Ectodermal cell (in vitro differentiated cells): ENCODE measurements around the gene ABTB2.

Source experiments
- H3K27ac ChIP-seq: 2 replicates; pipeline ENCODE4 v1.7.0; 2013; ENCODE audit warnings: mild to moderate bottlenecking, low read depth, low read length; ENCODE audit not compliant: insufficient read depth, poor library complexity, severe bottlenecking
- H3K27me3 ChIP-seq: 2 replicates; pipeline ENCODE4 v1.7.0; 2013; ENCODE audit warnings: mild to moderate bottlenecking, low read length; ENCODE audit not compliant: insufficient read depth, control insufficient read depth, poor library complexity, severe bottlenecking
- H3K36me3 ChIP-seq: one replicate; pipeline ENCODE4 v1.7.0; 2013; ENCODE audit warnings: low read length; ENCODE audit not compliant: control insufficient read depth, insufficient read depth
- H3K4me1 ChIP-seq: one replicate; pipeline ENCODE4 v1.7.0; 2013; ENCODE audit warnings: low read length; ENCODE audit not compliant: control insufficient read depth, insufficient read depth
- H3K4me3 ChIP-seq: 2 replicates; pipeline ENCODE4 v1.7.0; 2013; ENCODE audit warnings: low read depth, low read length, control low read depth; ENCODE audit not compliant: insufficient read depth
- H3K9me3 ChIP-seq: 2 replicates; pipeline ENCODE4 v1.7.0; 2013; ENCODE audit warnings: mild to moderate bottlenecking, low read length, moderate library complexity; ENCODE audit not compliant: control insufficient read depth
- WGBS, 2 experiments: methylation state at CpG; one replicate each; pipeline ENCODE4 v1.1.7; 2013; ENCODE audit warnings: missing lambda C conversion rate in 2 of 2; 5-methylcytosine and 5-hydroxymethylcytosine counted together

The ABTB2 gene

DNA sequence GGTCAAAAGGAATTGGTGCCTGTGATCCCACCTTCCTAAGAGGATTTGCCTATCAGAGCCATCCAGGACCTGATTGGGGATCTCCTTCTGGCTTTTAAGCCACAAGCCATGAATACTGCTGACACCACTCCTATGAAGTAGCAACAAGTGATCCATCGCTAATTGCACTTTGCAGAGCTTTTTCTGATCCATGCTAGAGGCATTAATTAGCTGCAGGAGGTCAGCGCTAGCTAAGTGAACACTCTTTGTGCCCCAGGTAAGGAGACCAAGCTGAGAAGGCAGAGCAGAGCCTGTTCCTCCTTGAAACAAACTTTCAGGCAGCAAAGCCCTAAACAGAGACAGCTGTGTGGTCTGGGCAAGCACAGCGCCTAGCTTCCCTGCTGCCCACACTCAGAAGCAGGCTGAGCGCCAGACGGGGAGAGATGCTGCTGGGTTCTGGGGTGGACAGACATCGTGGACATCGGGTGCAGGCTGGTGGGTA, 122.2 kb downstream of the ABTB2 start:
- H3K4me1 ChIP-seq, result peaks cover 19% of the 10 kb centered on the region
- no peaks in the 10 kb centered on the region for H3K9me3 ChIP-seq
- 78 to 81% methylated on average over 7 of the region's 7 CpGs for WGBS, 2 experiments
- no peak overlapping the region for H3K27ac ChIP-seq
- H3K36me3 ChIP-seq, result no peaks in the 10 kb centered on the region
- no peak overlapping the region for H3K4me3 ChIP-seq
- H3K27me3 ChIP-seq, result no peaks in the 10 kb centered on the region

DNA sequence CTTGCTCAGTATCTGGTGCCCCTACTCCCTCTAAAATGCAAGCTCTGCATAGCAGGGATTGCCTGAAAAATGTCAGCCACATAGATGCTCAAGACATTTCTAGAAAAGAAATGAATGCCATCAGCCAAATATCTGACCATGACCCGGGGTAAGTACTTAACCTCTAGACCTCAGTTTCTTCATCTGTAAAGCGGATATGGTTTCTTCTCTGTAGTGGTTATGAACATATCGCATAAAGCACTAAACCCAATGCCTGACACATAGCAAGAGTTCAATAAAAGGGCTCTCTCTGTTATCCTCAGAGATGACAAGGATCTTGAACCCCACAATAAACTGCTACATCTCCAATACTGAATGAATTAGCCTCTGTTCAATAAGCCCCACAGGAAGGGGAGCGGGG, 122.6 kb downstream of the ABTB2 start:
- no peak overlapping the region for H3K4me3 ChIP-seq
- 83 to 91% methylated on average over 3 to 4 of the region's 4 CpGs for WGBS, 2 experiments

DNA sequence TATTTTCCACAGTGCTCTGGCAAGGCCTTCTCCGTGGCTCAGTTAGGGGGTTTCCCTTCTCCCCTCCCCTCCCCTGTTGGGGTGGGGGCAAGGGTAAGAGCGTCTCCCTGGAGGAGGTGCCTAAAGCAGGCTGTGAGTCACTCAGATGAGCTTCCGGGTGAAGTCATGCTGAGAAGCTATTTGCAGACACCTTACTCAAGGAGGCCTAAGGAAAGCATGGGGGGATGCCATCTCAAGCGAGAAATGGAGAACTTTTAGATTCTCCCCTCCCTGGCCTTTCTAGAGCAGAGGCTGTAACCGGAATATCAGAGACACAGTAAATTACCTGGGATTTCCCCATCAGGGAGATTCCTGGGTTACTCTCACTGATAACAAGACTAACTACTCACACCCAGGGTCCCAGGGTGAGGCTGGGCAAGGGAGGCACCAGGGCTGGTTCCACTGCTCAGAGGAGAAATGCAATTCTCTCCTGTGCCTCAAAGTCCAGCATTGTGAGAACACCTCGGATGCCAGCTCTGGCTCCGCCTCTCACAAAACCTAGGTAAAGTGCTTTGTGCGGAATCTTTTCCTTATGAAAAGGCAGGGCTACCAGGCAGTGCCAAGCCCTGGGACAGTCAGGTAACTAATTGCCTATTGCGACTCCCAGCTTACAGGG, 123.6 kb downstream of the ABTB2 start:
- Histone ChIP-seq H3K4me3 (no peak overlapping the region), H3K27ac (no peak overlapping the region), H3K27me3 (no peaks in the 10 kb centered on the region), H3K9me3 (no peaks in the 10 kb centered on the region), H3K36me3 (no peaks in the 10 kb centered on the region), H3K4me1 (peaks cover 19% of the 10 kb centered on the region)
- 46% methylated on average over 9 of the region's 9 CpGs for WGBS, 2 experiments

More for the DNA sequence above, 122.6 kb downstream of the ABTB2 start:
- no peak overlapping the region for H3K27ac ChIP-seq
- peaks cover 19% of the 10 kb centered on the region for H3K4me1 ChIP-seq
- no peaks in the 10 kb centered on the region for H3K9me3 ChIP-seq
- no peaks in the 10 kb centered on the region for H3K27me3 ChIP-seq
- no peaks in the 10 kb centered on the region for H3K36me3 ChIP-seq

DNA sequence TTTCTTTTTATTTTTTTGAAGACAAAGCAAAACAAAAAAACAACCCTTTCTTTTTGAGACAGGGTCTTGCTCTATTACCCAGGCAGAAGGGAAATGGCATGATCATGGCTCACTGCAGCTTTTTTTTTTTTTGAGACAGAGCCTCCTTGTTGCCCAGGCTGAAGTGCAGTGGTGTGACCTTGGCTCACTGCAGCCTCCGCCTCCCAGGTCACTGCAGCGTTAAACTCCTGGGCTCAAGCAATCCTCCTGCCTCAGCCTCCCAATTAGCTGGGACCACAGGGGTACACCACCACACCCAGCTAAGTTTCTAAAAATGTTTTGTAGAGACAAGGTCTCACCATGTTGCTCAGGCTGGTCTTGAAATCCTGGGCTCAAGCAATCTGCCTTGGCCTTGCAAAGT, 124.6 kb downstream of the ABTB2 start:
- Histone ChIP-seq H3K27me3 (no peaks in the 10 kb centered on the region), H3K9me3 (no peaks in the 10 kb centered on the region), H3K4me3 (no peak overlapping the region), H3K4me1 (peaks cover 19% of the 10 kb centered on the region), H3K36me3 (no peaks in the 10 kb centered on the region), H3K27ac (no peak overlapping the region)
- 91 to 95% methylated on average over 2 of the region's 2 CpGs for WGBS, 2 experiments

DNA sequence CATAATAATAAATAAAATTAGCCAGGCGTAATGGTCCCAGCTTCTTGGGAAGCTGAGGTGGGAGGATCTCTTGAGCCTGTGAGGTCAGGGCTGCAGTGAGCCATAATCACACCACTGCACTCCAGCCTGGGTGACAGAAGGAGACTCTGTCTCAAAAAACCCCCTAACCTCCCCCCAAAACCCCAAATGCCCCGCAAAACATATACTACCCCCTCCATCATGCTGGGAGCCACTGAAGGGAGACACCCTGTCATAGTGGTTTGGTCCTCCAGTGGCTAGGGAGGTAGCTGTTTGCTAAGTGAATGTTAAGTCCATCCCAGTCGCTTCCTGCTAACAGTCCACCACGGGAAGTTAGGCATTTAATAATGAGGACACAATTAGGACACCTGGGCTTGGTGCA, 125.0 kb downstream of the ABTB2 start:
- WGBS, 2 experiments, result 87 to 94% methylated on average over 3 to 4 of the region's 4 CpGs
- H3K9me3 ChIP-seq, result no peaks in the 10 kb centered on the region
- H3K4me1 ChIP-seq, result peaks cover 19% of the 10 kb centered on the region
- H3K36me3 ChIP-seq, result no peaks in the 10 kb centered on the region
- no peaks in the 10 kb centered on the region for H3K27me3 ChIP-seq
- H3K27ac ChIP-seq, result no peak overlapping the region
- H3K4me3 ChIP-seq, result no peak overlapping the region

DNA sequence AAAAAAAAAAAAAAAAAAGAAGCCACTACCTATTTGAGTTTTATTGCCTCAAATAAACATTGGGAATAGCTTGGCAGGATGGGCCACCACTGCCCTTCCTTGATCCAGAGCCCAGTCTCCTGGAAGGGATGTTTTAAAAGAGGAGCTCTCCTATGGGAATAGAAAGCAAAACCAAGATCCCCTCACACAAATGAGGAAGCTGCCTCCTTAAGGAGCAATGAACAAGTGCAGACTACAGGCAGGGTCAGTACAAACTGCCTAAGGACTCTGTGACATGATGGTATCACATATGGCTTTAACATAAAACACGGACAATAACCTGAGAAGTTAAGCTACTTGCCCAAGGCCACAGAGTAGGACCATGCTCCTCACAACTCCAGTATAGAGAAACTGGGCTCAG, 131.6 kb downstream of the ABTB2 start:
- no peak overlapping the region for H3K4me3 ChIP-seq
- H3K9me3 ChIP-seq, result no peaks in the 10 kb centered on the region
- WGBS, 2 experiments, result 92 to 100% methylated on average over 1 of the region's 1 CpG
- no peaks in the 10 kb centered on the region for H3K27me3 ChIP-seq
- H3K4me1 ChIP-seq, result peaks cover 8% of the 10 kb centered on the region
- no peaks in the 10 kb centered on the region for H3K36me3 ChIP-seq
- no peak overlapping the region for H3K27ac ChIP-seq

DNA sequence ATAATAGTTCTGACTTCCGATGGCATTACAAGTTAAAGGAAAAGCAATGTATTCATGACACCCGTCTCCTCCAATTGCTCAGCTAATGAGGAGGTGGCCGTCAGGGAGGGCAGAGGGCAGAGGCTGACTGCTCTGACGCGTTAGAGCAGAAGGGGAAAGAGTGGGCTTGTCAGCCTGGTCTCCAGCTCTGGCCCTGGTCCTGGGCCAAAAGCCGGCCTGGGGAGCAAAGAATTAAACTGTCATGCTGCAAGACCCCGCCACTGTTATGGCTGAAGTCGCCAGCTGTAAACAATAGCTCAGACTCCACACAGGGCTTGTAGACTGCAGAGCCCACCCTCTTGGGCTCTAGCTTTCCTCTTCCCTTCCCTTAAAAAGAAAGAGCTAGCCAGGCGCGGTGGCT, 132.7 kb downstream of the ABTB2 start:
- peaks cover 8% of the 10 kb centered on the region for H3K4me1 ChIP-seq
- no peaks in the 10 kb centered on the region for H3K27me3 ChIP-seq
- H3K9me3 ChIP-seq, result no peaks in the 10 kb centered on the region
- WGBS, 2 experiments, result 69 to 74% methylated on average over 10 of the region's 10 CpGs
- H3K36me3 ChIP-seq, result no peaks in the 10 kb centered on the region
- H3K4me3 ChIP-seq, result no peak overlapping the region
- H3K27ac ChIP-seq, result no peak overlapping the region

DNA sequence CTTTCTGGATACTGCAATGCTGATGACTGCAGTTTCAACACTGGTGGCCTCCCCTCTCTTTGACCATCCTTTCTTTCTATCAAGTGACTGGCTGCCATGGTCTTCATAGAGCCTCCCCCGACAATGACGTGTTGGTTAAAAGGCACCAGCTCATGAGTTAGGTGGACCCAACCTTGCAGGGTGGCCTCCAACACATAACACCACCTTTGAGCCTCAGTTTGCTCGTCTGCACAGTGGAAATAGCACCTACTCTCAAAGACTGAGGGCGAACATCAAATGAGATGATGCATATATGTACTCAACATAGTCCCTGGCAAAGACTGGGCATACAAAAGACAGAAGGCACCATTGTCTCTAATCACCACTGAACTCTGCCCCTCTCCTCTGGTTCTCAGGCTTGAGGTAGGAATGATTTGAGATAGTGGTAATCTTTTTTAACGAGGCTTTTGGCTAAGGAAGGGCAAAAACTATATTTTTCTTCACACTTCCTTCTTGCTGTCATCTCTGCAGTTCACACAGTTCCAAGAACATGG, 133.3 kb downstream of the ABTB2 start:
- Histone ChIP-seq H3K27ac (no peak overlapping the region), H3K4me1 (peaks cover 8% of the 10 kb centered on the region), H3K4me3 (no peak overlapping the region), H3K27me3 (no peaks in the 10 kb centered on the region), H3K9me3 (no peaks in the 10 kb centered on the region), H3K36me3 (no peaks in the 10 kb centered on the region)
- 95 to 99% methylated on average over 4 of the region's 5 CpGs for WGBS, 2 experiments

DNA sequence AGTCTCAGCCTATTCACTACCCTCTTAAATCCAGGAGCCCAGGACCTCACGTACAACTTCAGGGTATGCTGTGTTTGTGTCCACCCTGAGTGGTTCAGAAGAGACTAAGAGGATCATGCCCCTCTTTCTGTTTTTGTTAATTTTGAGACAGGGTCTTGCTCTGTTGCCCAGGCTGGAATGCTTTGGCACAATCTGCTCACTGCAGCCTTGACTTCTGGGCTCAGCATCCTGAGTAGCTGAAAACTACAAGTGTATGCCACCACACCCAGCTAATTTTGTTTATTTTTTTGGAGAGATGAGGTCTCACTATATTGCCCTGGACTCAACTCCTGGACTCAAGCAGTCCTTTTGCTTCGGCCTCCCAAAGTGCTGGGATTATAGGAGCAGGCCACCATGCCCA, 133.9 kb downstream of the ABTB2 start:
- Histone ChIP-seq H3K27ac (no peak overlapping the region), H3K4me1 (peaks cover 8% of the 10 kb centered on the region), H3K4me3 (no peak overlapping the region), H3K36me3 (no peaks in the 10 kb centered on the region), H3K27me3 (no peaks in the 10 kb centered on the region), H3K9me3 (no peaks in the 10 kb centered on the region)
- WGBS, 2 experiments, result 91 to 96% methylated on average over 2 of the region's 2 CpGs

DNA sequence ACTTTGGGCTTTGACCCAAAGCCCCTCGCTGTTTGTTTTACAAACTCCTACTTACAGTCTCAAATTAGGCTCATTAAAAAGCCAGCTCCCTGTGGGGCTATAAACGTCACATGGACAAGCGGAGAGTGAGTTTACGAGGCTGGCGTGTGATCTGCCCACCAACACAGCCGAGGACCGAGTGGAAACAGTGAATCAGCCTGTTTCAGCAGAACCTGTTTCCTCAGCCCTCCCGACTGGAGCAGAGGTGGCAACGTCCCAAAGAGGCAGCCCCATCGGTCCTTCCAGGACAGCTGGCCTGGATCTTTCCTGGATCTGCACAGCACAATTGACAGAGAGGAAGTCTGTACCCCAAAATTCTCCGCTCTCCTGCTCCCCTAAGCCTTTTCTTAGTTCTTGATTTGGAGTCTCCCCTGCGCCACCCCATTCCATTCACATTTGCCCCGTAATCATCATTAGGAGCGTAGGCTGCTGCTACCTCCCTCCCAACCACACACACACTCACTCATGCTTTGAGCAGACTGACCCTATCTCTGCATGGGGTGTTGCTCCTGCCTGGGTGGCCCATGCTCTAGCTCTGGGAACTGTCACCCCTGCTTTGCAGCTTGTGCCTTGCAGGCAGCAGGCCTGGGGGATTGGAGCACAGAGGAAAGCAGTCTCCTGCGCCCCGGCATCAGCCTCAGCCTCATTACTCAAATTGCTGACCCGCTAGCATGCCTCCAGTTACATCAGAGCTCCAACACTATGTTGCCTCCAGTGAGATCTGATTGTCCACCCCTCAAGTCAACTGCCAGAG, 134.6 kb downstream of the ABTB2 start:
- WGBS, 2 experiments, result 80 to 81% methylated on average over 17 of the region's 17 CpGs
- Histone ChIP-seq H3K36me3 (no peaks in the 10 kb centered on the region), H3K4me1 (peaks cover 8% of the 10 kb centered on the region), H3K27me3 (no peaks in the 10 kb centered on the region), H3K9me3 (no peaks in the 10 kb centered on the region), H3K4me3 (no peak overlapping the region), H3K27ac (no peak overlapping the region)
